ENCODE measurements around the gene MAP1S. TPM values are rescaled to one million over a fixed set of nuclear protein-coding genes. Genes with fewer than 3 reads are reported as not detected.

MAP1S gene, protein sequence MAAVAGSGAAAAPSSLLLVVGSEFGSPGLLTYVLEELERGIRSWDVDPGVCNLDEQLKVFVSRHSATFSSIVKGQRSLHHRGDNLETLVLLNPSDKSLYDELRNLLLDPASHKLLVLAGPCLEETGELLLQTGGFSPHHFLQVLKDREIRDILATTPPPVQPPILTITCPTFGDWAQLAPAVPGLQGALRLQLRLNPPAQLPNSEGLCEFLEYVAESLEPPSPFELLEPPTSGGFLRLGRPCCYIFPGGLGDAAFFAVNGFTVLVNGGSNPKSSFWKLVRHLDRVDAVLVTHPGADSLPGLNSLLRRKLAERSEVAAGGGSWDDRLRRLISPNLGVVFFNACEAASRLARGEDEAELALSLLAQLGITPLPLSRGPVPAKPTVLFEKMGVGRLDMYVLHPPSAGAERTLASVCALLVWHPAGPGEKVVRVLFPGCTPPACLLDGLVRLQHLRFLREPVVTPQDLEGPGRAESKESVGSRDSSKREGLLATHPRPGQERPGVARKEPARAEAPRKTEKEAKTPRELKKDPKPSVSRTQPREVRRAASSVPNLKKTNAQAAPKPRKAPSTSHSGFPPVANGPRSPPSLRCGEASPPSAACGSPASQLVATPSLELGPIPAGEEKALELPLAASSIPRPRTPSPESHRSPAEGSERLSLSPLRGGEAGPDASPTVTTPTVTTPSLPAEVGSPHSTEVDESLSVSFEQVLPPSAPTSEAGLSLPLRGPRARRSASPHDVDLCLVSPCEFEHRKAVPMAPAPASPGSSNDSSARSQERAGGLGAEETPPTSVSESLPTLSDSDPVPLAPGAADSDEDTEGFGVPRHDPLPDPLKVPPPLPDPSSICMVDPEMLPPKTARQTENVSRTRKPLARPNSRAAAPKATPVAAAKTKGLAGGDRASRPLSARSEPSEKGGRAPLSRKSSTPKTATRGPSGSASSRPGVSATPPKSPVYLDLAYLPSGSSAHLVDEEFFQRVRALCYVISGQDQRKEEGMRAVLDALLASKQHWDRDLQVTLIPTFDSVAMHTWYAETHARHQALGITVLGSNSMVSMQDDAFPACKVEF
- 52.2 TPM for total RNA-seq

DNA sequence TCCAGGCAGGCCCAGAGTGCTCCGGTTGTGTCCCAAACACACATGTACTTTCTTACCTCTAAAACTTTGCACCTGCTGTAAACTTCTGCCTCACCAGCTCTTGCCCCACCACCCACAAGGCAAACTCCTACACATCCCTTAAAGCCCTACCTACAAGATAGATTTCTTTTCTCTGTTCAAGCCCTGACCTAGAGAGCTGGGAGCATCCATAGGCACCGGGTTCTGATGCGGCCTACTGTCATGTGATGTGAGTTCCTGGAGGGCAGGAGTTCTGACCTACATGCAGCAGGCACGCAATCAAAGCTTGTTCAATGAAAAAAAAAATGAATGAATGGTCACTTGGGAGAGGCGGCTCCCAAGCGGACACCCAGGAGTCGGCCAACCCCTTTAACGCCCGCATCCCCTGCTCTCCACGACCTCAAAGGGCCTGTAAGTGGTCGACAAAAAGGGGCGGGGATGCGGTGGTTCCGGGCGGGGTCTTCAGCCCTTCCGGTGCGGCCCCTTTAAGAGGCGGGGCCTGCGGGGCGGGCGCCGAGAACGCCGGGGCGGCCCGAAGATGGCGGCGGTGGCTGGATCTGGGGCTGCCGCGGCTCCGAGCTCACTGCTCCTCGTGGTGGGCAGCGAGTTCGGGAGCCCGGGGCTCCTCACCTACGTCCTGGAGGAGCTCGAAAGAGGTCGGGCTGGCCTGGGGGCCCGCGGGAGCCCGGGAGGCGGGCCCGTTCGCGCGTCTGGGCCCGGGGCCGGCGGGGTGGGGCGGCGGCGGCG is at the start of gene MAP1S:
Gene MAP1S, plus strand, starts transcription at position 534 of the 765 bp plus-strand sequence. Its CDS starts 23 bp downstream, at position 557.
- DNase-seq (ENCODE audit: low read depth in 2 of 3, low spot score in 2 of 3) = peak in 2 of 3 donors; percentile 49 to 52

DNA sequence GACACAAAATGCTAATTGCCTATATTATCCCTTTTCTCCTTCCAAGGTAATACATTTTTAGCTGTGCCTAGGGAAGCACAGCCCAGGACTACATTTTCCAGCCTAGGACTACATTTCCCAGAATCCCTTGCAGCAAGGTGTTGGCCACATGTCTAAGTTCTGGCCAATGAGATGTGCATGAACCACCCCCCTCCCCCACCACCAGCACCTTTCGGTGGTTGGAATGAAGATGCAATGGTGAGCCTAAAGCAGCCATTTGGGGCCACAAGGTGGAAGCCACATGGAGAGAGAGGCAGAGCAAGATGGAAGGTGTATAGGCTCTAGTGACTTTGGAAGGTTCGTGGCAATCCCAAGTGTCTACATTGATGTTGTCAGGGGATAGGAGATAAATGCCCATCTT is 47.4 kb upstream of the MAP1S start:
- peak in 1 of 3 donors; percentile 34 for DNase-seq (ENCODE audit: low read depth in 2 of 3, low spot score in 2 of 3)

- no peak for DNase-seq (ENCODE audit: low read depth in 2 of 3, low spot score in 2 of 3)
Observed at GRCh38 chr19:17673937-17674799, 45.1 kb upstream of the MAP1S start.

DNA sequence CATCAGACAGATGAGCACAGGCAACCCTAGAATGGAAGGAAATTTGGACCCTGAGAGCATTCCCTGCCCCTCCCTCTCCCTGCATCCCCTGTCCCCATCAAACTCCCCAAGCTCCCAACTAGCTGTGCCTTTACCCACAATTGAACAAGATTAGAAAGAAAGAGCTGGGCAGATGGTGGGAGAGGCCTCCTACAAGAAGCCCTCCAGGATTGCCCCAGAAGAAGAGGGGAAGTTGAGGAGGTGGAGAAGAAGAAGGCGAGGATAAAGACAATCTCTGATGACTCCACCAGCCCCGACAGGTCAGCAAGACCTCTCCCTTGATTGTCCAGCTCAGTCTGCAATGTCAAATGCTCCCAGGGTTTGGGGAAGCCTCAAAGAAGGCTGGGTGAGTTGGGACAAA is 43.0 kb upstream of the MAP1S start:
- DNase-seq (ENCODE audit: low read depth in 2 of 3, low spot score in 2 of 3) = no peak

- peak in 1 of 3 donors; percentile 21 for DNase-seq (ENCODE audit: low read depth in 2 of 3, low spot score in 2 of 3)
Observed at GRCh38 chr19:17677002-17677401, 42.3 kb upstream of the MAP1S start.

DNA sequence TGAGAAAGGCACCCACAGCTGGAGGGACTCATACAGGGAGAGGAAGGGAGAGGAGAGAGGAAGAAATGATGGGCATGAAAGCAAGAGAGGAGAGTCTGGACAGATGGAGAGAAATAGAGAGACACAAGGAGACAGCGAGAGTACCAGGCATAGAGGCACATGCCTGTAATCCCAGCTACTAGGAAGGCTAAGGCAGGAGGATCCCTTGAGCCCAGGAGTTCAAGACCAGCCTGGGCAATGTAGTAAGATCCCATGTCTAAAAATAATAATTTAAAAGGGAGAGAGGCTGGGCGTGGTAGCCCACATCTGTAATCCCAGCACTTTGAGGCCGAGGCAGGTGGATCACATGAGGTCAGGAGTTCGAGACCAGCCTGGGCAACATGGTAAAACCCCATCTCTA is 40.4 kb upstream of the MAP1S start:
- no peak for DNase-seq (ENCODE audit: low read depth in 2 of 3, low spot score in 2 of 3)

DNA sequence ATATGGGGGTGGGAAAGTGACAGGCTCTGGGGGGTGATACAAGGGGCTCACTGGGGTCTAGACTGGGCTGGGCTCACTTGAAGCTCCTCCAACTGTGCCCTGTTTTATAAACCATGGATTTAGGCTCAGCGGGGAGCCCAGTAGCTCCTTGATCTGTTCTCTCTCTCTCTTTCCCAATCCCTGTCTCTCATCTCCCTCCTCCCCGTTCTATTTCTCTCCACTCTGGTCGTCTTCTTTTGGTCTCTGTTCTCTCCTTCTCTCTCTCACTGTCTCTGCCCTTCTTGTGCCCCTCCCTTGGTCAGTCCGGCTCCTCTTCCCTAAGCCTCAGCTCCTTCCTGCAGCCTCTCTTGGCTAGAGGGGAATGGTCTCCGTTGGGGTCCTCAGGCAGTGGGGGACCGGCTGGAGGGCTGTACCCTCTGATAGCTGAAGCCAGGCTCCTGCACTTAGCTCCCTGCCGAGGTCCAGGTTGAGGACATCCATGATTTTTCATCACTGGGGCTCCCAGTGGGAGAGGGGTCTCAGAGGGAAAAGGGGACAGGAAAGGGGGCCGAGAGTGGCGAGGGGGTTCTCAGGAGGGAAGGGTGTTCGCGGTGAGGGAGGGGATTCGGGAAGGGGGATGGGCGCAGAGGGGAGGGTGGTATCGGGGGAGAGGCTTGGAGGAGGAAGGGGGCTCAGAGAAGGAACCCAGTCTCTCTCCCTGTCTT is 39.6 kb upstream of the MAP1S start:
- DNase-seq (ENCODE audit: low read depth in 2 of 3, low spot score in 2 of 3) = no peak

DNA sequence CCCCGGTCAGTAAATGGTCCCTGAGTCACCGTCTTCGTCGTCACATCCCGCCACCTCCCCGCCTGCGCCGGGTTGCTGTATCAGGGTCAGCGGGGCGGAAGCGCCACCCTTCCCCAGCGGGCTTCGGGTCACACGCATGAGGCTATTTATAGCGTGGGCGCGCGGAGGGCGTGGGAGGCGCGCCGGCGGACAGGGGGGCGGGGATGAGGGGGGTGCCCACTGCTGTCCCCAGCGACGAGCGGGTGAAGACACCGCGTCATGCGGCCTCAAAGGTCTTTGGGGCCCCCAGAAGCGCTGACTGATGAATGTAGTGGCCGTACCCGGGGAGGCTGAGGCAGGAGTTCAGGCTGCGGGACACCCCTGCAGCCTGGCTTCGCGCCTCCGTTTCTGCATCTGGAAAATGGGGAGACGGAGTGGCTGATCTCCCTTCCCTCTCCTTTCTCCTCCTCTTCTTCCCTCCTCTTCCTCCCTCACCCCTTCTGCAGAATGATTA is 39.0 kb upstream of the MAP1S start:
- peak in 2 of 3 donors; percentile 83 to 91 for DNase-seq (ENCODE audit: low read depth in 2 of 3, low spot score in 2 of 3)

DNA sequence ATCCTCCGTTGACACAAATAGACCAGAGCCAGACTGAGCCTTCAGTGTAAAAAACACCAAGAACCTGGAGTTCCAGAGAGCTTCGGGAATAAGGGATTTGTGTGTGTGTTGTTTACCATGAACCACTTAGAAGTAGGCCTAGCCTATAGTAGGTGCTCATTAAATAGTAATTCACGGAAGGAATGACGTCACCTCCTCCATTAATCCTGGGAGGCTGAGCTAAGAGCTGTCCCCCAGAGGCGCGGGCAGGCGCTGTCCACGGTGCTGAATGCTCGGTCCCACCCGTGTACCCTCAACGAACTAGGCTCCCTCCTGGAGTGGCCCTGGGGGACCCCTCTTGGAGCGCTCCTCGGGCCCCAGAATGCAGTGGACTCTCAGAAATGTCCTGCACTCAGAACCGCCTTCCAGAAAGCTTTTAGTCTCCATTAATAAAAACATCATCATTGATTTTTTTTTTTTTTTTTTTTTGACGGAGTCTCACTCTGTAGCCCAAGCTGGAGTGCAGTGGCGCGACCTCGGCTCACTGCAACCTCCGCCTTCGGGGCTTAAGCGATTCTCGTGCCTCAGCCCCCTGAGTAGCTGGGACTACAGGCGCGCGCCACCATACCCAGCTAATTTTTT is 37.7 kb upstream of the MAP1S start:
- DNase-seq (ENCODE audit: low read depth in 2 of 3, low spot score in 2 of 3) = peak in 2 of 3 donors; percentile 70 to 79

DNA sequence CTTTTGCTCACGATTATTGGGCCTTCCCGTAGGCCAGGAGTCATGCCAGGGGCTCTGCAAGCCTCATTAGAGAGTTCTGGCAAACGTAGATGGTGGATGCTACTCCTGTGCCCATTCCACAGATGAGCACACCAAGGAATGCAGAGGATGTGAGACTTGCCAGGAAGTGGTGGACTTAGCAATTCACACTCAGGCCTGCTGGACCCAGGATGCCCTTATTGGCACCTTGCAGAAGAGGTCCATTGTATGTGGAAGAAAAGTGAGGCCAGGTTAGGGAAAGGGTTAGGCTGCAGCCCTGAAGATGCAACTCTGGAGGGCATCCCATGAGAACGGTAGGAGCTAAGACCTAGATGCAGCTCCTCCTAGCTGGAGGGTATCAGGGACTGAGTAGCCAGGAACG is 37.0 kb upstream of the MAP1S start:
- DNase-seq (ENCODE audit: low read depth in 2 of 3, low spot score in 2 of 3) = no peak

DNA sequence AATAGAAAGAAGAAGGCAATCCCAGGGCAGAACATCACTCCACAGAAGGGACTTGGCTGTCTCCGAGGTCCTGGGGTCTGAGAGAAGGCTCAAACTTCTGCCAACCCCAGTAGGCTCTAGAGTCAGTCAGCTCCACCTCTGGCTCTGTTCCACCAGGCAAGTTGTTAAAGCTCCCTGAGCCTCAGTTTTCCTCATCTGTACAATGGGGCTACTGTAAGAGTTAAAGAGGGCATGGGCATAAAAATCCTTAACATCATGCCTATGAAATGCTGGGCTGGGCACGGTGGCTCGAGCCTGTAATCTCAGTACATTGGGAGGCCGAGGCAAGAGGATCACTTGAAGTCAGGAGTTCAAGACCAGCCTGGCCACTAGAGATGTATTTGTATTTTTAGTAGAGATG is 36.2 kb upstream of the MAP1S start:
- DNase-seq (ENCODE audit: low read depth in 2 of 3, low spot score in 2 of 3) = no peak

DNA sequence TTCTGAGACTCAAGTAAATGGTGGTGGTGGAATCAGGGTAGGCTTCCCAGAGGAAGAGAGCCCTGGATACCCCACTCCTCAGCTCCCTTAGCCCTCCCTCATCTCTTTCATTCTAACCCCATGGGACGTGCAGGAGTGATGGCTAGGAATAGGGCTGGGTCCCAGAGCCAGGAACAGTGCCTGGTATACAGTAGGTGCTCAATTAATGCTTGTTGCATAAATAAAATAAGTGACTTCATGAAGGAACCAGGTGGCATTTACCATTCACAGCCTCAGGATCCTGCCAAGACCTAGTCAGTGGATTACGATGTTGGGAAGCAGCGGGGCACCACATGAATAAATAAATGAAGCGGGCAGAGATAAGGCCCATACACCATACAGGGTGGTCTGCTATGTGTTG is 35.0 kb upstream of the MAP1S start:
- no peak for DNase-seq (ENCODE audit: low read depth in 2 of 3, low spot score in 2 of 3)

DNA sequence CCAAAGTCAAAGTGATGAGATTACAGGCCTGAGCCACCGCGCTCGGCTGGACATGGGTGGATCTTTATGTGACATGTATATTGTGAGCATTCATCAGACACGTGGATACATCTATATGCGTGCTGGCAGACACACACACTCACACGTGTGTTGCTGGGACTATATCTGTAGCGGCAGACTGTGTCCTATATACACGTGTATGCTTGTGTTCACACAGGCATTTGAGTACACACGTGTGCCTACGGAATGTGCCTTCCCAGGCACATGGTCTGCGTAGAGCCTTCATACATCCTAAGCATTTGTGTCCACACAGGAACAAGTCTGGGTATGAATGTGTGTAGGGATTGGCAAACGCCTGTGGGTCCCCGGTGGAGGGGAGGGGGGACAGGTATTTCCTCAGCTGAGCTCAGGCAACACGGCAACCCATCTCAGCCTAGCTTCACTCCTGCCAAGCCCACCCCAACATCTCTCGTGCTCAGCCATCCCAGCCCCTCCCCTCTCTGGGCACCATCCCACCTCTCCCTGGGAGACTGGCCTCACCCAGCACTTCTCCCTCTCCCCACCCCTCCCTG is 33.7 kb upstream of the MAP1S start:
- DNase-seq (ENCODE audit: low read depth in 2 of 3, low spot score in 2 of 3) = no peak

- no peak for DNase-seq (ENCODE audit: low read depth in 2 of 3, low spot score in 2 of 3)
Observed at GRCh38 chr19:17686023-17686521, 33.2 kb upstream of the MAP1S start.

DNA sequence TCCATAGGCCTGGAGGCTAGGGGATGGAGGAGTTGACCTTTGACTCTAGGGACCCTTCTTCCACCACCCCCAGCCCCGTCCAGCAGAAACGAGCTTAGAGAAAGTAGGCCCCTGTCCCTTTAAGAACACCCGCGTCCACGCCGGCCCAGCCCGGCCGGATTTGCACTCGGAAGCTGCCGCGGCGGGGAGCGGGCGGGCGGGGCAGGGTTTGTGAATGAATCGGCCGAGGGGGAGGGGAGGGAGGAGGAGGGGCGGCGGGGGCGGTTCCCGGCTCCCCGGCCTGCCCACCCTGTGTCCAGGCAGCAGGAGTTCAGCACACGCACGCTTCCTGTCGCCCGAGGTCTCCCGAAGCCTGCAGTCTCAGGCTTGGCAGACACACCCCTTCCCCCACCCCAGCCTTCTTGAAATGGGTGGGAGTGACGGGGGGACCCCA is 32.7 kb upstream of the MAP1S start:
- no peak for DNase-seq (ENCODE audit: low read depth in 2 of 3, low spot score in 2 of 3)

GRCh38 chr19:17687141-17687856 is 32.0 kb upstream of the MAP1S start:
- no peak for DNase-seq (ENCODE audit: low read depth in 2 of 3, low spot score in 2 of 3)

Data from hematopoietic multipotent progenitor cell (in vitro differentiated cells).